ENCODE measurements around the gene CRHR1.

GRCh38 chr17:45761957-45762565 lies 22.1 kb upstream of the CRHR1 start:
- TF ChIP-seq CTCF (IDR thresholded peaks at IDR 0.05 in 8 of 11, conservative IDR thresholded peaks at IDR 0.05 in 3 of 11) (no peak), POLR2A (IDR thresholded peaks at IDR 0.05) (no peak), POLR2AphosphoS5 (IDR thresholded peaks at IDR 0.05) (no peak)

Data from spleen (tissue), 7 donors.